ENCODE data around the gene IL25. TPM values are rescaled to one million over a fixed set of nuclear protein-coding genes. Genes with fewer than 3 reads are reported as not detected.

The IL25 gene
- total and polyA plus RNA-seq, 2 of the 13 experiments (the other 11 are each of a cell fraction or from before 2014, with no cell fraction given): not detected

DNA sequence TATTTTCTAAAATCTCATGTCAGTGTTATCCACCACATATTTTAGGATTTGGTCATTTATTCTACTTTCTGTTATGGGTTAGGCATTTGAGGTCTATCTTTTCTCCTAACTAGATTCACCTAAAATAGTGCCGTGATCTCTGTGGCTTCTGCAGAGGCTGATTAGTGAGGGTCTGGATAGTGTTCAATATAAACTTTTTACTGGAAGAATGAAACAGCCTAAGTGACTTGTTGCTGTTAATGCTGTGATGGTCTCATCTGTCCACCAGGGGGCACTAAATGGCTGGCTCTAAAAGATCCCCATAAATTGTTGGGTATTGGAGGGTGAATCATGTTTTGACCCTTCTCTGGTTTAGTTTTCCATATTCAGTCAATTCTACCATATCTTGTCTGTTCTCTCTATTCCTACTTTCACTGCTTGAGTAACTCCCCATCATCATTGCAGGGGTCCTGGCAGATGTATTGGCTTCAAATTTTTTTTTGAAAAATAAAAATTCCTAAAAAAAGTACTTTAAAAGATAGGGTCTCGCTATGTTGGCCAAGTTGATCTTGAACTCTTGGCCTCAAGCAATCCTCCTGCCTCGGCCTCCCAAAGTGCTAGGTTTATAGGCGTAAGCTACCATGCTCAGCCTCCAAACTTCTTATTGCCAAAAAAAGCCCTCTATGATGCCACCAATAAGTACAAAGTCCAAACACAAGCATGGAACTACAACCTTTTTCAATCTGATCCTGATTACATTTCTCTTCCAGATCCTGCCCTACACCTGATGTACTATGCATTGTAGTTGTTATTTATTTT lies 44.5 kb upstream of the IL25 start (continued):
- TF ChIP-seq, protein P1, sequence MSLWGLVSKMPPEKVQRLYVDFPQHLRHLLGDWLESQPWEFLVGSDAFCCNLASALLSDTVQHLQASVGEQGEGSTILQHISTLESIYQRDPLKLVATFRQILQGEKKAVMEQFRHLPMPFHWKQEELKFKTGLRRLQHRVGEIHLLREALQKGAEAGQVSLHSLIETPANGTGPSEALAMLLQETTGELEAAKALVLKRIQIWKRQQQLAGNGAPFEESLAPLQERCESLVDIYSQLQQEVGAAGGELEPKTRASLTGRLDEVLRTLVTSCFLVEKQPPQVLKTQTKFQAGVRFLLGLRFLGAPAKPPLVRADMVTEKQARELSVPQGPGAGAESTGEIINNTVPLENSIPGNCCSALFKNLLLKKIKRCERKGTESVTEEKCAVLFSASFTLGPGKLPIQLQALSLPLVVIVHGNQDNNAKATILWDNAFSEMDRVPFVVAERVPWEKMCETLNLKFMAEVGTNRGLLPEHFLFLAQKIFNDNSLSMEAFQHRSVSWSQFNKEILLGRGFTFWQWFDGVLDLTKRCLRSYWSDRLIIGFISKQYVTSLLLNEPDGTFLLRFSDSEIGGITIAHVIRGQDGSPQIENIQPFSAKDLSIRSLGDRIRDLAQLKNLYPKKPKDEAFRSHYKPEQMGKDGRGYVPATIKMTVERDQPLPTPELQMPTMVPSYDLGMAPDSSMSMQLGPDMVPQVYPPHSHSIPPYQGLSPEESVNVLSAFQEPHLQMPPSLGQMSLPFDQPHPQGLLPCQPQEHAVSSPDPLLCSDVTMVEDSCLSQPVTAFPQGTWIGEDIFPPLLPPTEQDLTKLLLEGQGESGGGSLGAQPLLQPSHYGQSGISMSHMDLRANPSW (CRISPR knock-in tag; IDR thresholded peaks at IDR 0.05; ENCODE audit: borderline replicate concordance): no peak
- TF ChIP-seq ZNF616 (CRISPR knock-in tag; IDR thresholded peaks at IDR 0.05; ENCODE audit: low read depth) (no peak), ZBTB20 (CRISPR knock-in tag; IDR thresholded peaks at IDR 0.05; ENCODE audit: borderline replicate concordance, low read depth) (no peak), ZNF33A (CRISPR knock-in tag; IDR thresholded peaks at IDR 0.05; ENCODE audit: borderline replicate concordance) (no peak), NFIB (CRISPR knock-in tag; IDR thresholded peaks at IDR 0.05; ENCODE audit: borderline replicate concordance) (no peak), FOXP1 (IDR thresholded peaks at IDR 0.05) (no peak), FOXP1 (CRISPR knock-in tag; IDR thresholded peaks at IDR 0.05) (no peak), HOXA5 (CRISPR knock-in tag; IDR thresholded peaks at IDR 0.05) (no peak; the same call in none of the 2 replicates), PLRG1 (conservative IDR thresholded peaks at IDR 0.05) (no peak), ATF7-NPFF (CRISPR knock-in tag; IDR thresholded peaks at IDR 0.05; ENCODE audit: low read depth) (no peak), RAD21 (CRISPR knock-in tag; IDR thresholded peaks at IDR 0.05) (peak; percentile 90)
- TF ChIP-seq, protein P2, sequence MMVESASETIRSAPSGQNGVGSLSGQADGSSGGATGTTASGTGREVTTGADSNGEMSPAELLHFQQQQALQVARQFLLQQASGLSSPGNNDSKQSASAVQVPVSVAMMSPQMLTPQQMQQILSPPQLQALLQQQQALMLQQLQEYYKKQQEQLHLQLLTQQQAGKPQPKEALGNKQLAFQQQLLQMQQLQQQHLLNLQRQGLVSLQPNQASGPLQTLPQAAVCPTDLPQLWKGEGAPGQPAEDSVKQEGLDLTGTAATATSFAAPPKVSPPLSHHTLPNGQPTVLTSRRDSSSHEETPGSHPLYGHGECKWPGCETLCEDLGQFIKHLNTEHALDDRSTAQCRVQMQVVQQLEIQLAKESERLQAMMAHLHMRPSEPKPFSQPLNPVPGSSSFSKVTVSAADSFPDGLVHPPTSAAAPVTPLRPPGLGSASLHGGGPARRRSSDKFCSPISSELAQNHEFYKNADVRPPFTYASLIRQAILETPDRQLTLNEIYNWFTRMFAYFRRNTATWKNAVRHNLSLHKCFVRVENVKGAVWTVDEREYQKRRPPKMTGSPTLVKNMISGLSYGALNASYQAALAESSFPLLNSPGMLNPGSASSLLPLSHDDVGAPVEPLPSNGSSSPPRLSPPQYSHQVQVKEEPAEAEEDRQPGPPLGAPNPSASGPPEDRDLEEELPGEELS (CRISPR knock-in tag; IDR thresholded peaks at IDR 0.05): no peak
- TF ChIP-seq, protein P3, sequence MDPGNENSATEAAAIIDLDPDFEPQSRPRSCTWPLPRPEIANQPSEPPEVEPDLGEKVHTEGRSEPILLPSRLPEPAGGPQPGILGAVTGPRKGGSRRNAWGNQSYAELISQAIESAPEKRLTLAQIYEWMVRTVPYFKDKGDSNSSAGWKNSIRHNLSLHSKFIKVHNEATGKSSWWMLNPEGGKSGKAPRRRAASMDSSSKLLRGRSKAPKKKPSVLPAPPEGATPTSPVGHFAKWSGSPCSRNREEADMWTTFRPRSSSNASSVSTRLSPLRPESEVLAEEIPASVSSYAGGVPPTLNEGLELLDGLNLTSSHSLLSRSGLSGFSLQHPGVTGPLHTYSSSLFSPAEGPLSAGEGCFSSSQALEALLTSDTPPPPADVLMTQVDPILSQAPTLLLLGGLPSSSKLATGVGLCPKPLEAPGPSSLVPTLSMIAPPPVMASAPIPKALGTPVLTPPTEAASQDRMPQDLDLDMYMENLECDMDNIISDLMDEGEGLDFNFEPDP (CRISPR knock-in tag; conservative IDR thresholded peaks at IDR 0.05): no peak
- TF ChIP-seq, protein P4, sequence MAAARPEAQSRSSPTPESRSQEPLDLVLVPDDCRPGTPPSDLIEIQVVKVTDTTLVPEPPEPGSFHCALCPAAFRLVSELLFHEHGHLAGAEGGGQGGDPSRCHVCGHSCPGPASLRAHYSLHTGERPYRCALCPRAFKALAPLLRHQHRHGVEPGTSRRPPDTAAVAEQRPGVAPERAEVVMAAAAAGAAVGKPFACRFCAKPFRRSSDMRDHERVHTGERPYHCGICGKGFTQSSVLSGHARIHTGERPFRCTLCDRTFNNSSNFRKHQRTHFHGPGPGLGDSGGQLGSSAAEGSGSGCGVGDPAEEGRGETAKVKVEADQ (CRISPR knock-in tag; IDR thresholded peaks at IDR 0.05; ENCODE audit: borderline replicate concordance): peak; percentile 62; the same call in 1 of the 2 replicates
- TF ChIP-seq, protein P5, sequence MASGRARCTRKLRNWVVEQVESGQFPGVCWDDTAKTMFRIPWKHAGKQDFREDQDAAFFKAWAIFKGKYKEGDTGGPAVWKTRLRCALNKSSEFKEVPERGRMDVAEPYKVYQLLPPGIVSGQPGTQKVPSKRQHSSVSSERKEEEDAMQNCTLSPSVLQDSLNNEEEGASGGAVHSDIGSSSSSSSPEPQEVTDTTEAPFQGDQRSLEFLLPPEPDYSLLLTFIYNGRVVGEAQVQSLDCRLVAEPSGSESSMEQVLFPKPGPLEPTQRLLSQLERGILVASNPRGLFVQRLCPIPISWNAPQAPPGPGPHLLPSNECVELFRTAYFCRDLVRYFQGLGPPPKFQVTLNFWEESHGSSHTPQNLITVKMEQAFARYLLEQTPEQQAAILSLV (CRISPR knock-in tag; IDR thresholded peaks at IDR 0.05; ENCODE audit: borderline replicate concordance): no peak
- TF ChIP-seq, protein P6, sequence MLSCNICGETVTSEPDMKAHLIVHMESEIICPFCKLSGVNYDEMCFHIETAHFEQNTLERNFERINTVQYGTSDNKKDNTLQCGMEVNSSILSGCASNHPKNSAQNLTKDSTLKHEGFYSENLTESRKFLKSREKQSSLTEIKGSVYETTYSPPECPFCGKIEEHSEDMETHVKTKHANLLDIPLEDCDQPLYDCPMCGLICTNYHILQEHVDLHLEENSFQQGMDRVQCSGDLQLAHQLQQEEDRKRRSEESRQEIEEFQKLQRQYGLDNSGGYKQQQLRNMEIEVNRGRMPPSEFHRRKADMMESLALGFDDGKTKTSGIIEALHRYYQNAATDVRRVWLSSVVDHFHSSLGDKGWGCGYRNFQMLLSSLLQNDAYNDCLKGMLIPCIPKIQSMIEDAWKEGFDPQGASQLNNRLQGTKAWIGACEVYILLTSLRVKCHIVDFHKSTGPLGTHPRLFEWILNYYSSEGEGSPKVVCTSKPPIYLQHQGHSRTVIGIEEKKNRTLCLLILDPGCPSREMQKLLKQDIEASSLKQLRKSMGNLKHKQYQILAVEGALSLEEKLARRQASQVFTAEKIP (CRISPR knock-in tag; IDR thresholded peaks at IDR 0.05; ENCODE audit: borderline replicate concordance): no peak

Measured in HepG2 (cell line).